IPS-15b (cell line): ENCODE results near the gene SKOR2.
"Not testable (repeated sequence)": the region's sequence is repeated elsewhere in the genome, so short reads cannot be mapped to it uniquely, and the experiment has no call there.

ENCODE experiments used
- H3K27me3 ChIP-seq: one replicate; pipeline ENCODE4 v1.6.1; 2013; ENCODE audit warnings: low read length; ENCODE audit not compliant: control insufficient read depth, insufficient read depth
- H3K36me3 ChIP-seq: one replicate; pipeline ENCODE4 v1.6.1; 2013; ENCODE audit warnings: low read length; ENCODE audit not compliant: control insufficient read depth, insufficient read depth
- H3K4me1 ChIP-seq: one replicate; pipeline ENCODE4 v1.6.1; 2013; ENCODE audit warnings: mild to moderate bottlenecking, low read length; ENCODE audit not compliant: control insufficient read depth, insufficient read depth
- H3K4me3 ChIP-seq: one replicate; pipeline ENCODE4 v1.5.1; 2013; ENCODE audit warnings: low read depth, low read length
- H3K9ac ChIP-seq: one replicate; pipeline ENCODE4 v1.6.1; 2013; ENCODE audit warnings: low read depth, mild to moderate bottlenecking, low read length
- H3K9me3 ChIP-seq: one replicate; pipeline ENCODE4 v1.6.1; 2013; ENCODE audit warnings: mild to moderate bottlenecking, low read length; ENCODE audit not compliant: control insufficient read depth, insufficient read depth

The SKOR2 gene

GRCh38 chr18:47215554-47216138 lies 35.8 kb downstream of the SKOR2 start:
- Histone ChIP-seq H3K4me1 (no peaks in the 10 kb centered on the region), H3K36me3 (no peaks in the 10 kb centered on the region), H3K4me3 (no peak overlapping the region), H3K27me3 (no peaks in the 10 kb centered on the region), H3K9ac (no peak overlapping the region), H3K9me3 (no peaks in the 10 kb centered on the region)

GRCh38 chr18:47209171-47209570 lies 42.3 kb downstream of the SKOR2 start:
- H3K27me3 ChIP-seq: no peaks in the 10 kb centered on the region

GRCh38 chr18:47206945-47207637 lies 44.4 kb downstream of the SKOR2 start:
- Histone ChIP-seq H3K9ac (no peak overlapping the region), H3K9me3 (no peaks in the 10 kb centered on the region), H3K27me3 (no peaks in the 10 kb centered on the region), H3K4me1 (no peaks in the 10 kb centered on the region), H3K4me3 (no peak overlapping the region), H3K36me3 (no peaks in the 10 kb centered on the region)

More at GRCh38 chr18:47209171-47209570, 42.3 kb downstream of the SKOR2 start:
- Histone ChIP-seq H3K9ac (no peak overlapping the region), H3K36me3 (no peaks in the 10 kb centered on the region), H3K4me3 (no peak overlapping the region), H3K9me3 (no peaks in the 10 kb centered on the region), H3K4me1 (no peaks in the 10 kb centered on the region)

- H3K36me3 ChIP-seq: no peaks in the 10 kb centered on the region
- no peaks in the 10 kb centered on the region for H3K9me3 ChIP-seq
- H3K9ac ChIP-seq: no peak overlapping the region
- no peaks in the 10 kb centered on the region for H3K27me3 ChIP-seq
- no peak overlapping the region for H3K4me3 ChIP-seq
- H3K4me1 ChIP-seq: no peaks in the 10 kb centered on the region
These were observed 46.4 kb downstream of the SKOR2 start for GRCh38 chr18:47204908-47205522.

GRCh38 chr18:47203626-47204464 lies 47.6 kb downstream of the SKOR2 start:
- Histone ChIP-seq H3K4me1 (no peaks in the 10 kb centered on the region), H3K27me3 (no peaks in the 10 kb centered on the region), H3K4me3 (no peak overlapping the region), H3K36me3 (no peaks in the 10 kb centered on the region), H3K9me3 (no peaks in the 10 kb centered on the region), H3K9ac (no peak overlapping the region)

GRCh38 chr18:47195961-47196360 lies 55.5 kb downstream of the SKOR2 start:
- not testable (repeated sequence) for H3K36me3 ChIP-seq, H3K27me3 ChIP-seq, H3K9ac ChIP-seq, H3K4me1 ChIP-seq, H3K4me3 ChIP-seq, H3K9me3 ChIP-seq

GRCh38 chr18:47191961-47192360 lies 59.5 kb downstream of the SKOR2 start:
- Histone ChIP-seq H3K4me3 (no peak overlapping the region), H3K9me3 (no peaks in the 10 kb centered on the region), H3K9ac (no peak overlapping the region), H3K36me3 (no peaks in the 10 kb centered on the region), H3K27me3 (peaks cover 3% of the 10 kb centered on the region), H3K4me1 (no peaks in the 10 kb centered on the region)

GRCh38 chr18:47187721-47188120 lies 63.7 kb downstream of the SKOR2 start:
- H3K4me3 ChIP-seq: no peak overlapping the region
- no peaks in the 10 kb centered on the region for H3K36me3 ChIP-seq
- no peaks in the 10 kb centered on the region for H3K4me1 ChIP-seq
- no peaks in the 10 kb centered on the region for H3K27me3 ChIP-seq
- peaks cover 5% of the 10 kb centered on the region for H3K9me3 ChIP-seq
- no peak overlapping the region for H3K9ac ChIP-seq

- H3K9ac ChIP-seq: no peak overlapping the region
- H3K27me3 ChIP-seq: peaks cover 4% of the 10 kb centered on the region
- peaks cover 5% of the 10 kb centered on the region for H3K9me3 ChIP-seq
- no peaks in the 10 kb centered on the region for H3K4me1 ChIP-seq
- H3K4me3 ChIP-seq: no peak overlapping the region
- H3K36me3 ChIP-seq: no peaks in the 10 kb centered on the region
These were observed 66.9 kb downstream of the SKOR2 start for GRCh38 chr18:47184419-47185050.

- not testable (repeated sequence) for H3K4me1 ChIP-seq, H3K9ac ChIP-seq, H3K4me3 ChIP-seq, H3K36me3 ChIP-seq, H3K27me3 ChIP-seq, H3K9me3 ChIP-seq
These were observed 69.3 kb downstream of the SKOR2 start for GRCh38 chr18:47182156-47182555.

- Histone ChIP-seq H3K9me3 (peaks cover 5% of the 10 kb centered on the region), H3K27me3 (peaks cover 4% of the 10 kb centered on the region), H3K4me3 (no peak overlapping the region), H3K4me1 (no peaks in the 10 kb centered on the region), H3K9ac (no peak overlapping the region), H3K36me3 (no peaks in the 10 kb centered on the region)
These were observed 70.7 kb downstream of the SKOR2 start for GRCh38 chr18:47180765-47181164.
